Left kidney (tissue), 2 donors: ENCODE results near the gene KRT81. TPM values are rescaled to one million over a fixed set of nuclear protein-coding genes. Genes with fewer than 3 reads are reported as not detected.
"Not testable (repeated sequence)": the region's sequence is repeated elsewhere in the genome, so short reads cannot be mapped to it uniquely, and the experiment has no call there.

Experiments used
- DNase-seq: peaks from one replicate; pipeline ENCODE4 v3.0.0-alpha.2; 2013
- polyA plus RNA-seq: library from polyadenylated mRNA; unstranded; fragments of 120-200 nt; gene quantifications from one replicate; pipeline ENCODE4 v1.2.1, GENCODE V29; 2013; ENCODE audit not compliant: insufficient read length

The KRT81 gene
- polyA plus RNA-seq, 1 donor, result not detected

DNA sequence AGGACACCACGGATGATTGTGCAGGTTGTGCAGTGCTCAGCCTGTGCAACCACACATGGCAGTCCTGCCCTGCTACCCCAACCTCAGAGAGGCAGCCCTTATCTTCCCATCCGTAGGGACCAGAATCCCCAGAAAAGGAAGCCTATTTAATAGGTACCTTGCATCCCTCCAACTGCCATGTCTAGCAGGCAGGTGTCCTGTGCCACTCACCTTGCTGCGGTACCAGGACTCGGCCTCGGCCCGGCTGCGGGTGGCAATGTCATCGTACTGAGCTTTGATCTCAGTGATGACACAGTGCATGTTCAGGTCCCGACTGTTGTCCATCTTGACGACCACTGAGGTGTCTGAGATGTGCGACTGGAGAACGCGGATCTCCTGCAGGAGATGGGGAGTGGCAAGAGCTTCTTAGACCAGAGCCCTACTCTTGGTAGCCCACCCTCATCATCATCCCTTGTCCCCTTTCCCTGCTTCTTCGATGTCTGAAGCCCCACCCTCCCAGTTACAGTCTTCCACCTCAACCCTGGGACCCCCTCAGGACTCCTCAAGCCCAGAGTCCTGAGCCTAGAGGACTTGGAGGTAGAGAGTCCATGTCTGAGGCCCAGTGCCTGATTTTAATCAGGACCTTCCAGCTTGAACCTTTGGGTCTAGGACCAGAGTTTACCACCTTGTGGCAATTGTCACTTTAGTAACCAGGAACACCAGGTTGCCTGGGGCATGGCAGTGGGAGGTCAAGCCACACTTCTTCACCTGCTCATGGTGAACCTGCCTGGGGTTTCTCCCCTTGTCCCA lies 37.7 kb downstream of the KRT81 start:
- no peak for DNase-seq

DNA sequence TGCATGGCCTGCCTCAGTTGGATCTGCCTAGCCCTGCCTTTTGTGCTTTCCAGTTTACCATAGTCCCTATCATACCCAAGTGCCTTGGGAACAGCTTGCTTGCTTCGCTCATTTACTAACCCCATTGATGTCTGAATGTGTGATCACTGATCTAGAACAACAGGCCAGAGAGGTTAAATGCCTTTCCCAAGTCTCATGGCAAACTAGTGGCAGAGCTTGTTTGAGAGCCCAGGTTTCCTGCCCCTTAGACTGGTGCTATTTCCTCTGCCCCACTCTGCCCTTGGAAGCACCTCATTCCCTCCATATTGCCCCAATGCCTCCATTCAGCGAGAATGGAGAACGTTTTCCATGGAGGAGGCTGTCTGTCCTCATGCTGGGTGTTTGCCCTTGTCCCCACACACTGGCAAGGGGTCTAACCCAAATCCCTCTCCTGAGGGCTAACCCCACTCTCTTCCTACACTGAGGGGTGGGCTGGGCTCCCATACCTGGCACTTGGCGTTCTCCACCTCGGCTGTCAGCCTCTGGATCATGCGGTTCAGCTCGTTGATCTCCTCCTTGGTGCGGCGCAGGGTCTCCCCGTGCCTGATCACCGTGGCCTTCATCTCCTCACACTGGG lies 38.5 kb downstream of the KRT81 start:
- DNase-seq, result no peak

DNA sequence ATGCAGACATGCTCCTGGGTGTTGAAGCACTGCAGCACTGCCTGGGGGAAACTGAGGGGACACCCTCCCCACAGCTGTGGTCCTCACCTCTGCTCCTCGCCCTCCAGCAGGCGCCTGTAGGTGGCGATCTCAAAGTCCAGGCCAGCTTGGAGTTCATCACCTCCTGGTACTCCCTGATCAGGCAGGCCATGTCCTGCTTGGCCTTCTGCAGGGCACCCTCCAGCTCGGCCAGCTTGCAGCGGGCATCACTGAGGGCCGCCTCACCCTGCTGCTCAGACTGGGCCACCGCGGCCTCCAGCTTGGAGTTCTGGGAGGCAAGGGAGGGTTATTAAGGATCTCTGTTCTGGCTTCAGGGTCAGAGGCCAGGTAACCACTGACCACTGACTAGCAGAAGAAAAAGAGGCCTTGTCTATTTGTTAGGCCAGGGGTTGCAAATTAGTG lies 39.1 kb downstream of the KRT81 start:
- DNase-seq, result not testable (repeated sequence)

DNA sequence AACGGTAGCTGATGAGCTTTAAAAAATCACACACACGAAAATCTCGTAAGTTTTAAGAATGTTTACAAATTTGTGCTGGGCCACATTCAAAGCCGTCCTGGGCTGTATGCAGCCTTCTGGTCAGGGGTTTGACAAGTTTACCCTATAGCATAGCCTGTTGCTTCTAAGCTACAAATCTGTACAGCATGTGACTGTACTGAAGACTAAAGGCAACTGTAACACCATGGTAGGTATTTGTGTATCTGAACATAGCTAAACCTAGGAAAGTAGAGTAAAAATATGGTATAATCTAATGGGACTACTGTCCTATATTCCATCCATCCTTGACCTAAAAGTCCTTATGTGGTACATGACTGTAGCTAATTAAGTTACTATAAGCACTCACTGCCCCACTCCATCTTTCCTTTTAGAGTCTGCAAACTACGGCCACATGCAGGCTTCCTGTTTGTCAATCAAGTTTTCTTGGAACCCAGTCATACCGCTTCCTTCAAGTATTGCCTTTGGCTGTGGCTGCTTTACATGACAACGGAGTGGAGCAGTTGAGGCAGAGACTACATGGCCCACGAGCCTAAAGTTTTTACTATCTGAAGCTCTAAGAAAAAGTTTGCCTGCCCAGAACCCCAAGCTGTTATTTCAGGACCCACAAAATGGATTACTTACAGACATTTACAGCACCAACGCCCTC lies 39.8 kb downstream of the KRT81 start:
- no peak for DNase-seq

DNA sequence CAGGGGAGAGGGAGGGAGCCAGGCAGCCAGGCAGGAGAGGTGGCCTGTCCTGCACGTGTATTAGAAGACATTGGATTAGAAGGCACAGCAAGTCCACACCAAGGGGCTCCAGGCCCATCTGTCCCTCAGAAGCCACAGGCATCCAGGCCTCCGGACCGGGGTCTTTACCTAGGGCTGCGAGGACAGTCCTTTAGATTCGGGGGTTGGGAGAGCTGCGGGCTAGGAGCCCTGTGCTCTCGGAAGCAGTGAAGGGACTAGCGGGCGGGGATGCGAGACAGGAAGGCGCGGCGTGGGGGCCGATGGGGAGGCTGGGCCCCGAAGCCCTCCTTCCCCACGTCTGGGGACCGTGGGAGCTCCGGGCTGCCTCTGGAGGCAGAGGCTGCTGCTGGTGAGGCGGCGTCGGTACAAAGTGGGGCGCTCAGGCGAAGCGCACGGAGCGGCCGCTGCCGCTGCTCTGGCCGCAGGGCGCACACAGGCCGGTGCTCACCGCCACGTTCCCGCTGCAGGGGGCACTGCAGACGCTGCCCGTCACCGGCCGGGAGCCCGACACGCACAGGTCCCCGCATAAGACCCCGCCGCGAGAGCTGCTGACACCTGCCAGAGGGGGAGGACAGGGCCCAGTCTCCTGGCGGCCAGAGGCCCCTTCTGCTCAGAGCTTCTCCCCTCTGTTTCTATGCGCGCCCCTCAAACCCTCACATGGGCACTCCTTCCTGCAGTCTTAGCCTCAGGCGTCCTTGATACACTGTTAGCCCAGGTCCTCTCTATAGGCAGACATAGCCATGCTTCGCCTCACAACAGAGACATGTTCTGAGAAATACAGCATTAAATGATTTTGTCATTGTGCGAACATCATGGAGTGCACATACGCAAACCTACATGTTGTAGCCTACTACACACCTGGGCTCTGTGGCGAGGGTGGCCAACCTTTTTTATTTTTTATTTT lies 41.0 kb downstream of the KRT81 start:
- no peak for DNase-seq

DNA sequence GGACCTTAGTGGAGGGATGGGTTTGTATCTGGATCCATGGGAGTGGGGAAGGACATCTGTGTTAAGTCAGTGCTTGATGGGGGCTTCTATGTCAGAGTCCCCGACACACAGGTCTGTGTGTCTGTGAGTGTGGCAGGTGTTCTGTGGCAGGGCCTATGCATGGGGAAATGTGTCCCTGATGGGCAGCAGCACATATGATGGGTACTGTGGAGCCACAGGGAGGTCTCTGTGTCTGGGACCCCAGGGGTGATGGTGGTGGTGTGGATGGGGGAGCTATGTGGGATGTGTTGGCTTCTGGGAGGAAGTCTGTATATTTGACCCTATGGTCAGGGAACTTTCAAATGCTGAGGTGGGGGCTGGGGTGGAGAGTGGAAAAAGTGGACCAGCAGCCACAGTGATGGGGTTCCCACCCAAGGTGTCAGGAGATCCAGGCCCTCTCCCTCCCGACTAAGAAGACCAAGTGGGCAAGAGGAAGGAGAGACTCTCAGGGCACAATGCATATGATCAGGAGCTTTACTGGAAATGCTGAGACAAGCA lies 41.8 kb downstream of the KRT81 start:
- DNase-seq, result no peak

DNA sequence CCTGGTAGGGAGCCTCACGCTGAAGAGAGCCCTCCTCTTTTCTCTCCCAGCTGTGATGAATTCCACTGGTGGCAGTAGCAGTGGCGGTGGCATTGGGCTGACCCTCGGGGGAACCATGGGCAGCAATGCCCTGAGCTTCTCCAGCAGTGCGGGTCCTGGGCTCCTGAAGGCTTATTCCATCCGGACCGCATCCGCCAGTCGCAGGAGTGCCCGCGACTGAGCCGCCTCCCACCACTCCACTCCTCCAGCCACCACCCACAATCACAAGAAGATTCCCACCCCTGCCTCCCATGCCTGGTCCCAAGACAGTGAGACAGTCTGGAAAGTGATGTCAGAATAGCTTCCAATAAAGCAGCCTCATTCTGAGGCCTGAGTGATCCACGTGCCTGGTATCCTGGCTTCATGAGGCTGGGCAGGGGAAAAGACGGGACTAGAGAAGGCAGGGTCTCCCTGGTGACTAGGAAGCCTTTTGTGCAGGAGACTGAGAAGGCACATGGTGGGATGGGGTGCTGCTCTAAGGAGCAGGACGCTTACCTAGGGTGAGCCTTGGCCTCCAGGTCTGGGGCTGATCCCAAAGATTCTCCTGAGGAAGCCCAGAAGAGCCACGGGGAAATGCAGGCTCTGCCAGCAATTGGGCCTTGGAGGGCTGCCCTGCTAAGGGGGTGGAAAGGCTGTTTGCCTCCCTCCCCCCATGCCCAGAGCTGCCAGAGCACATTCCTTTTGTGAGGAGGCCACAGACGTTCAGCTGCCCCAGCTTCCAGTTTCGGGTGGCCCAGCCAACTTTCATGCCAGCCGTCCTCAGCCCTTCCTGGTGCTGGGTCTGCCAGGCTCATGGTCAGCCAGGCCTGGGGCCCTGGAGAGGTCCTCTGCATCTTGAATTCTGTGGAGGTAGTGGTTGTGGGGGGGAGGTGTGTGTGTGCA lies 42.5 kb downstream of the KRT81 start:
- no peak for DNase-seq

DNA sequence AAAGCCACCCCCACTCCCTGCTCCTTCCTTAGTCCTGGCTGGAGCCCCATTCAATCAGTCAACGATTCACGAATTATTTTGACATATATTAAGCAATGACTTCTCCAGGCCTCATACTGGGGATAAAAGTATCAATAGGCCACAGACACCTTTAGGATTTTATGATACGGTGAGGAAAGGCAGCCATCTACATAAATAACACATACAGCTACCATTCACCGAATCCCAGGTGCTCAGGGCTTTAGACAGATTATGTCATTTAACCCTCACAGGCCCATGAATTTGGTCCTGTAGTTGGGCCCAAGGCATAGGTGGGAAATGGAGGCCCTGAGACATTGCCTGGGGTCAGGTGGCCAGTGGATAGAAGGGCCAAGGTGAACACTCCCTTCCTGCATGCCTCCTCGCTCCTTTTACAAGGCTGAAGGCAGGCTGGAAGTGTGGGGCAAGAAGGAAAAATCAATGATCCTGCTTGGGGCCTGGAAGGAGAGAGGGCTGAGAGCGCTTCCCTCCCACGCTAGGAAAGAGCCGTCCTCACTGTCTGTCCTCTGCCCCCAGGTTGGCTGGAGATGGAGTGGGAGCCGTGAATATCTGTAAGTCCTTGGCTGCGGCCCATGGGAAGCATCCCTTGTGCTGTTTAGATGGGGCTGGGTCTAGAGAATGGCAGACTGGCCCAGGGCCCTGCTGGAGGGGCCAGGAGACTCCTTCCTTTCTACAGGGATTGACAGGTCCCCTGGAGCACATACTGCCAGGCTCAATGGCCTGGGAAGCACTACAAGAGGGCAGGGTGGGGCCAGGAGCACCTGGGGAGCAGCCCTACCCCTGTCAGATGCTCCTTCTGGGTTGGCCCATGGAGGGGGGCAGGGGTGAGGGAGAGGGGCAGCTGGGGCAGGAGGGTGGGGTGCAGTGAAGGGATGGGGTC lies 43.5 kb downstream of the KRT81 start:
- no peak for DNase-seq

DNA sequence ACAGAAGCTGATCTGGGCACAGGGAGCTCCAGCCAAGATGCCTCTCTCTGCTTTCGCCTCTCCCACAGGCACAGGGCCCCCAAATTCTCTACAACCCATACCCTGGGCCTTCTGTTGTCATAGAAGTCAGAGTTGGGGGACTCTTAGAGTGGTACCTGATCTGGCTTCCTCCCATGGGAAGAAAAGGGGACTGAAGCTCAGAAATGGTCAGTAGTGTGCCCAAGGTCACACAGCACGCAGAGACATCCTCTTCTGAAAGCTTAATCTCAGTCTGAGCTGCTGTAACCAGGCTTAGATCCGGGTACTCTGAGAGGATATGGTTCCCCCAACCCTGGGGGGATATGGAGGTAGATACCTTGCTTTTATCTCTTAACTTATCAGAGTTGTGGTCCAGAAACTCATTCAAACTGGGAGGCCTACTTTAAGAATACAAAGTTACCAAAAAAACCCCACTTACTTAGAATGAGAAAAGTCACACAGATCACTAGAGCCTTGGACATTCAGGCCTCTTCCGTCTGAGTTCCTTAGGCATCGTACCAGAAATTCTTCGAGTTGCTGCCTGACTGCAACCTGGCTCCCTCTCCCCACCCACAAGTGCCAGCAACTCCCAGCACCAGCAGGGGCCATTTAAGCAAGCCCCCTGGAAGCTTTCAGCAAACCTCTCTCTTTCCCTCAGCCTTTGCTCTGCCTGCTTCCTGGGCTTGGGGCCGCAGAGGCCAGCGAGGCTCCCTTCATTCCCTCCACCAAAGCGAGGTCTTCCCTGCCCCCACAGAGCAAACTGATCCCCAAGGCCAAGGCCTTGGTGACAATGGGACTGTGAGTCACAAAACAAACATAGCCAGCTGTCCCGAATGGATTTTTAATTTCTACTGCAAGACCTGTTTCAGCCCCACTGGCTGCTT lies 44.4 kb downstream of the KRT81 start:
- DNase-seq, result no peak

DNA sequence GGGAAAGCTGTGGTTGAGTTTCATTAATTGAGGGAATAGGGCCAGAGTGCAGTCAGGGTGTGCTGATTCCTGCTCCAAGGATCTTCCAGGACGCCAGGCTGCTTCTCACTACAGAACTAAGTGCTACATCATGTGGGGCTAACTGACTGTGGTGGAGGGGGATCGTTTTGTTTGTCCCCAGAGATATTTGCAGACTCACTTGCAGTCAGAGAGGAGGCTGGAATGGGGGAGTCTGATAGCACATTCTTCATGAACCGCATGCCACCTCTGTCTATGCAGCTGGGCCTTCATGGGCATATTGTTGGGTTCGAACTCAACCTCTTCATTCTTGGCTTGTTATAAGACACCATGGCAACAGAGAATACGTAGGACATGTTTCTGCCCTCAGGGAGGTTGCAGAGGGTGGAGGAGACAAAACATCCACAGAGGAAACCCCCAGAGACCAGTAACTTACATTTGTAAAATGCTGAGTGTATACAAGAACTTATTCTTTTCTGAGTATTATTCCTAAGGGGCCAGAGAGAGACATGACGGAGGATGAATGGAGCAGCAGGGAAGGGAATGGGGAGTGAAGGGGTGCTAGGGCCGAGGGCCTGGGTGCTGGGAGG lies 45.3 kb downstream of the KRT81 start:
- DNase-seq, result no peak

DNA sequence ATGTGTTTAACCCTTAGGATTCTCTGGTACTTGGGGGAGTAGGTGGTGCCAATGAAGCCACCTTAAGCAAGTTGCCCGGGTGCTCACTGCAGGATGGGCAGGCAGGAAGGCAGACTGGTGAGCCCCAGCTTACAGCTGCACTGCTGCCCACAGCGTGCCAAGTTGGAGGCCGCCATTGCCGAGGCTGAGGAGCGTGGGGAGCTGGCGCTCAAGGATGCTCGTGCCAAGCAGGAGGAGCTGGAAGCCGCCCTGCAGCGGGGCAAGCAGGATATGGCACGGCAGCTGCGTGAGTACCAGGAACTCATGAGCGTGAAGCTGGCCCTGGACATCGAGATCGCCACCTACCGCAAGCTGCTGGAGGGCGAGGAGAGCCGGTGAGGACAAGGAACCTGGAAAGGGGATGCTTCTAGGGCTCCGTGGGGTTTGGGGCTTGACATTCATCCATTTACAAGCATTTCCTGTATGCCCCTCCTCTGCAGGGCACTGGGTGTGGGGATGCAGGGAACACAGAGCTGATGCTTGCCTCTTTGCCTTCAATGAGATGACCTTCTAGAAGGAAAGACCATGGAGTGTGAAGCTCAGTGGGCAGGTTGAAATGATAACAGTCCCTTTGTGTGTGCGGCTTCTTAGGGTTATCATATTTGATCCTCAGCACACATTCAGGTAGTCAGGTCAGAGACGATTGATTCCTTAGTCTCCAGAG lies 45.9 kb downstream of the KRT81 start:
- no peak for DNase-seq

DNA sequence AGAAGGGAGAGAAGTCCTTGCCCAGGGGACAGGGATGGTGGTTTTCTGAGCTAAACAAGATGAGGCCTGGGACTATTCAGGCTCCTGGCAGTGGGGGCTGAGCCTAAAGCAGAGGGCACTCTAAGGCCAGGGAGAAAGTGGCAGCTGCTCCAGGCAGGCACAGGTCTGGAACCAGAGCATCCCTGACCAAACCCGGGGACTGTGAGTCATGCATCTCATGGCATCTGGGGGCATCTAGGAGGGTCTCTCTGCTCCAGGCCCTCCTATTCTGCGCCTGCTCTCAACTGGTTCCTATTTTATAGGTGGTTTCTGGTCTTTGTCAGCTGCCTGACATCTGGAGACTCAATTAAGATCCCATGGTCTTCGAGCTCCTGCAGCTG lies 46.7 kb downstream of the KRT81 start:
- DNase-seq, result no peak

DNA sequence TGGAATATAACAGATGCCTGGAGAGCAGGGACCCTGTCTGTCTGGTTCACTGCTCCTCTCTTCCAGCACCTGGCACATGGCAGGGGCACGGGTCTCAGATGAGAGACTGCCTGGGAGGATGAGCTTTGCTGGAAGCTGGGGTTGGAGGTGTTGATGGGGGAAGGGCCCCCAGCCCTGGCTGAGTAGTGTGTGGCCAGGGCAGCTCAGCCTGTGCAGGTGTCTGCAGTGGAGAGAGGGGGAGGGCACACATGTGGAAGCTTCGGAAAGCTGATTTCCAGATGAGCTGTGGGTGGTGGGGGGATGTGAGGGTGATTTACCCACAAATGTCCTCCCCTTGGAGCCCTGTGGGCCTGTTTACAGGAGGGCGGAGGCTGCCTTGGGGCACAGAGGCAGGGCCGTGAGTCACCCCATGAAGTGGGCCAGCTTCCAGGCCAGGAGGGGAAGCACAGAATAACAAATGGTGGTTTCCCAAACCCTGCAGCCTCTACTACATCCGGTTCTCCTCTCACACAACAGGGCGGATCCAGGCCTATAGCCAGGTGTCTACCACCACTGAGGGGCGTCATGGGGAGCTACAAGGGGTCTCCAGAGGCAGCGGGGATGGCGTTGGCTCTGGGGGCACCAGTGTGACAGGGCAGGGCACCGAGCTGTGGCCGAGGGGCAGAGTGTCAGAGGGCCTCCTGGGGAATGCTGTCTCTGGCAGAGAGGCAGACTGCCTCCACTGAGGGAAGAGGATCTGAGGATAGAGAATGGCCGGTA lies 47.3 kb downstream of the KRT81 start:
- DNase-seq, result peak; percentile 66

DNA sequence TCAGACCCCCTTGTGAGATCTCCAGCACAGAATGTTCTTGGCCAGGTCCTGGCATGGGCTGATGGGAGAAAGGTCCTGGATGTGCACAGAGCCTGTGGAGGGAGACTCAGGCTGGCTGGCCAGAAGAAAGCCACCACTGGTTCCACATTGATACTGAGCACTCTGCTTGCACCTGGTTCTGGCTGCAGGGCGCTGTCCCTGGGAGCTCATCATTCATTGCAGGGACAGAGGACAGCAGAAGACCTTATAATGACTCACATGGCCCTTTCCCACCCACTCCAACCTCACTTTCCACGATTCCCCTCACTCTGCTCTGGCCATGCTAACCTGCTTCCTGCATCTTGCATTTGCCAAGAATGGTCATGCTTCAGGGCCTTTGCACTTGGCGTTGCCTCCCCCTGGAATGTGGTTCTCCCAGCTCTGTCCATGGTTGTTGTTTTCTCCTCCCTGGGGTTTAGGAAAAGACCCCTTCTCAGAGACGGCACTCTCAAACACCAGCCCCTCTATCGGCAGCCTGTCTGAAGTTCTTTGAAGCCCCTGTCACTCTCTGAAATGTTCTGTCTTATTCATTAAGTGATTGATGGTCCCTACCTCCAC lies 48.0 kb downstream of the KRT81 start:
- peak; percentile 68 for DNase-seq

DNA sequence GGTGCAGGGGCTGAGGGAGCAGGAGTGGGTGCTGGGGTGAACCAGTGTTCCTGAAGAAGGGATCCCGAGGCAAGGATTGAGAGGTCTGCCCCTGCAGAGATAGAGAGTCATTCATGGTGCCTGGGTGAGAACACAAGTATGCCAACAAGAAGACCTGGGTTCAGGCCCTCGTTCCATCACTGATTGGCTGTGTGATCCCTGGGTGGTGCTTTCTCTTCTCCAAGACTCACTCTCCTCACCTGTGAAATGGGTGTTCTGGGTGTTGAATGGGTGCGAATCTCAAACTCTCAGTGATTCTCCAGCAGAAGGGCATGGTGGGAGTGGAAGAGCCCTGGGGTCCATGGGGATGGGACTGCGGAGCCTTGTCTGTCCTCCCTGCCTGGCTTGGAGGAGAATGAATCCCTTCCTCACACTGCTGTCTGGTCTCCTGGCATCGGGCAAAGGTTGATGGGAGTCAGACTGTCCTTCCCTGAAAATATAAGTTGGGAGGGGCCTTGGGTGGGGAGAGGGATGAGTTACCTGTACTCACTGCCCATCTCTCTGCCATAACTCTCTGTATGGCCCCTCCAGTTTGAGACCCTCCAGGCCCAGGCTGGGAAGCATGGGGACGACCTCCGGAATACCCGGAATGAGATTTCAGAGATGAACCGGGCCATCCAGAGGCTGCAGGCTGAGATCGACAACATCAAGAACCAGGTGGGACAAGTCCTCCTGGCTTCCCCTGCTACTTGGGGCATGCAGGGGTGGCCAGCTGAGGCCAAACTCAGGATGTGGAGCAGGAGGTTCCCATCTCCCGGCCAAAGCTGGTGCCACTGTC lies 48.7 kb downstream of the KRT81 start:
- no peak for DNase-seq
